Activated CD4-positive, alpha-beta T cell treated with anti-CD3 and anti-CD28 coated beads, Interleukin-2, amount 50 U/mL, for 48 hours (primary cell): ENCODE results near the gene MS4A12.
"Not testable (repeated sequence)": the region's sequence is repeated elsewhere in the genome, so short reads cannot be mapped to it uniquely, and the experiment has no call there.

ENCODE experiments used
- DNase-seq, 2 experiments: peaks; one replicate each; pipeline ENCODE4 v3.0.0-alpha.2; 2020

Gene MS4A12

GRCh38 chr11:60513496-60514460, 21.2 kb downstream of the MS4A12 start:
- no peak for DNase-seq

GRCh38 chr11:60515144-60515855, 22.7 kb downstream of the MS4A12 start, which contains the start of gene MS4A13:
TSS of gene MS4A13 (plus strand) at chr11:60515392. CDS start at chr11:60518084, 2,692 bp downstream.
- no peak for DNase-seq

GRCh38 chr11:60528465-60528864, 35.9 kb downstream of the MS4A12 start:
- no peak for DNase-seq

- DNase-seq = no peak
Measured at GRCh38 chr11:60528934-60529333, 36.4 kb downstream of the MS4A12 start.

- DNase-seq = no peak
Measured at GRCh38 chr11:60530454-60531100, 38.0 kb downstream of the MS4A12 start.

GRCh38 chr11:60532383-60532782, 39.8 kb downstream of the MS4A12 start:
- DNase-seq = not testable (repeated sequence)

GRCh38 chr11:60538627-60539026, 46.0 kb downstream of the MS4A12 start:
- not testable (repeated sequence) for DNase-seq

- no peak for DNase-seq
Measured at GRCh38 chr11:60544077-60544476, 51.5 kb downstream of the MS4A12 start.
